HG03095 (cell line): ENCODE results near the gene F8.

ENCODE experiments used
- ATAC-seq: cut with Tn5 transposase; IDR thresholded peaks from one replicate; pipeline ENCODE4 v1.9.1; 2021; ENCODE audit warnings: moderate library complexity; ENCODE audit not compliant: unreplicated experiment

Gene F8

DNA sequence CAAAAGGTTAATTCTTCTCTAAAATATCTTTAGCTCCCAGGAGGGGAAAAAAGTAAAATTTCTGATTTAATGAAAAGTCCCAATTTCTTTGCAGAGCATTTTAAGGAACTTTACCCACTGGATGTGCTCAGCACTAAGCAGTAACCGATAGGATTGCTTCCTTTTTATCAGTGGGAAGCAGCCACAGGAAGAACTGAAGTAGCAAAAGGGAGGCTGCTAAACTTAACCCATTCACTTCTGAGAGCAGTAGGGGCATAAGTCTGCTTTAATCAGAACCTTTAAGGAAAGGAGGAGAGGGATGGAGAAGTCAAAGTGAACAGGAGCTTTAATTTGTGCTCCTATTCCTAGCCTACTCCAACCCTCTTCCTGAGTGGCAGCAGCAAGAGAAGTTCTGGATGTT is at the start of gene F8:
Gene F8 (minus strand): TSS at position 139 of the 400 bp plus-strand sequence. CDS start 171 bp downstream, outside the sequence.
- no peak for ATAC-seq

GRCh38 chrX:155071694-155072280 is 49.3 kb upstream of the F8 start:
- ATAC-seq: no peak

- ATAC-seq: peak; percentile 90
Measured at GRCh38 chrX:155070975-155071693, 48.6 kb upstream of the F8 start, which contains the start of the genes BRCC3, CMC4 and MTCP1. Gene BRCC3 (plus strand): TSS chrX:155071508. CDS start chrX:155071528, 20 bp downstream. Gene CMC4 (minus strand): TSS chrX:155071136. CDS start chrX:155064023, 7,113 bp downstream. Gene MTCP1 (minus strand): TSS chrX:155071136. CDS start chrX:155066010, 5,126 bp downstream.

DNA sequence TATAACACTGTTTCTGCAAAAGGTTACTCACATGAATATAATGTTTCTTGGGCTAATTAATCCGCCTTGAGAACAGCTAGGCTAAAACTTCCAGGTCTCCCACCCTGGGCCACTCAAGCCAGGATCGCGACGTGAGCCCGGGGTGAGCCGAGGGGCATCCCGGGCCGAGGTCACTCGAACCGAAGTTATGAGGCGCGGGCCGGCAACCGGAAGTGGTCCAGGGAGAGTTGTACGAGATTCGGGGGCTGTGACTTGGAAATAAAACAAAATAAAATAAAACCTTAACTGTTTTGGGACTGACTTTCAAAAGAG is 48.1 kb upstream of the F8 start:
- peak; percentile 12 for ATAC-seq

DNA sequence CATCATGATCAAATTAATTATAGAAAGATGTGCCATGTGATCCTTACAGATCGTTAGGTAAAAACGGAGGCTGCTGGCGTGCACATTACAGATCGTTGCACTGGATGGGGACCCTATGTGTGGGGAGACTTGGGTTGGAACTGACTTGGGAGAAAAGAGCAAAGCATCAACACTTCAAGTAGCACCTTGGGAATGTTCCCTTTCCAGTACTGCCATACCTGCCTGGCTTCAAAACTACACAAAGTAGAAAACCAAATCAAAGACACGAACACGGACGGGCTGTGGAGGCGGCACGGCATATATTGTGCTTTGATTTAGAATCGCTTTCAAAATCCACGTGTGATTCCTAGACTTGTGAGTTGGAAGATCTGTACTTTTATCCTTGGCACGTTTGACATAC is 47.5 kb upstream of the F8 start:
- ATAC-seq: no peak

DNA sequence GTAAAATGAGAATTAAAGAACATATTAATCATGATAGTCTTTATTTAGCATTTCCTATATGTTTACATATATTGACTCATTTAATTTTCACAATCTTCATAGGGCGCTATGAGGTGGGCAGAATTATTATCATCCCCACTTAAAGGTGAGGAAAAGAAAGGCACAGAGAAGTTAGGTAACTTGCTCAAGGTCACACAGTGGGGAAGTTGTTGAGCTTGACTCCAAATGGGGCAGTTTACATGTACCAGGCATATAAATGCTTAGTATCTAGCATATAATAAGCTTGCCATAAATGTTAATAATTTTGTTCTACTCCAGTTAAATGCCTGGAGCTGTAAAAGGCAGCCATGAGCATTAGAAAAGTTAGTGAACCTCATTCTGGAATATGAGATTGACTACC is 46.9 kb upstream of the F8 start:
- no peak for ATAC-seq

DNA sequence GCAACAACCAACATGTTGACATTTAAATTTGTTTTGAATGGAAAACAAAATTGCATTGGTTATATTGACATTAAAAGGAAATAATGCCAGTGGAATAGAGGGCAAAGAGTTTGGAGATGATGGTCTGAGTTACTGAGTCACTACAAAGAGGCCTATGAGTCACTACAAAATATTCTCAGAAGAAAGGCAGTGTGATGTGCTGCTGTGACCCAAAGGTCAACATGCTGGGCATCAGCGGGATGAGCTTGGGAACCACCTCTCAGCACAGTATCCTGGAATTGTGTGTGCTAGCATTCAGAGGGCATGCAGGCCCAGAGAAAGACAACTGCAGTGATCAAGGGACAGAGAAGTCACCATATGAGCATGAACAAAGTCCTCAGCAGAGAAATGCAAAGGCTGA is 45.6 kb upstream of the F8 start:
- ATAC-seq: no peak

GRCh38 chrX:155065035-155065734 is 42.7 kb upstream of the F8 start:
- no peak for ATAC-seq

GRCh38 chrX:155061760-155062159 is 39.2 kb upstream of the F8 start:
- ATAC-seq: no peak

DNA sequence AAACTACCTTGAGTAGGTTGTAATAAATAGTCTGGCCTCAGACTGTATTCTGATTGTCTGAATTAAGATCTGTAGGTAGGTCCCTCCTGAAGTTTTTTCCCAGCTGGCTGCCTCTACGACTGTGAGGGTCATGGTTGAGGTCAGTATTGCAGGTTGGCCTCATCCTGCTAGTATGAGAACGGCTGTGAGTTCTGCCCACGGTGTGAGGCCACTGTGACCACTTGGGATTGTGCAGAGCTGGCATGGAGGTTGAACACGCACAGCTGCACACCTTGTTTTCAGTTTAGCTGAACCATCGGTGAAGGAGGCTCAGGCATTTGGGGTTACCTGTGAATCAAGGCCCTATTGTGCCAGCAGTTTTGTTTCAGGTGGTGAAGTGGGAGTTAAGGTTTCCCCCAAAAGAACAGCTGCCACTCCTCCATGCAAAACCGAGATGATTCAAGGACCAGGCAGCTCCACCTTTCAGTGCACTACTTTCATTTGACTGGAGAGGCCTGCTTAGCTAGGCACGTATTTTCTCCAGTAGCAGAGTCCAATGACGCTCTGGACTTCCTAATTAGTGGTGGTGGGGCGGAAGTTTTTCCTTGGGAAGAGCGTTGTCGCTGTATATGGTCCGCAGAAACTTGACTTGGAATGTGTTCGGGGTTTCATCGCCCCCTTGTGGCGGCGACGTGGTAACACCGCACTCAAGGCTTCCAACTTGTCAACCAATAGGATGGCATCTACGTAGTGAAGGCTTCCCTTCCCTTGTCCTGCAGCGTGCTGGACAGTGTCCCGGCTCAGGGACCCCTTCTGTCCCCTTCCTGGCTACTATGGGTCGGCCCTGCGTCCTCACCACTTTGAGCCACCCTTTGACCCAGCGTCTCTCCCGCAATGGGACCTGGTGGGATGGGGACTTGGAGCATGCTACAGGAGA is 34.6 kb upstream of the F8 start:
- peak; percentile 86 for ATAC-seq

GRCh38 chrX:155056471-155056870 is 33.9 kb upstream of the F8 start:
- ATAC-seq: no peak

GRCh38 chrX:155055494-155055893 is 33.0 kb upstream of the F8 start:
- no peak for ATAC-seq

DNA sequence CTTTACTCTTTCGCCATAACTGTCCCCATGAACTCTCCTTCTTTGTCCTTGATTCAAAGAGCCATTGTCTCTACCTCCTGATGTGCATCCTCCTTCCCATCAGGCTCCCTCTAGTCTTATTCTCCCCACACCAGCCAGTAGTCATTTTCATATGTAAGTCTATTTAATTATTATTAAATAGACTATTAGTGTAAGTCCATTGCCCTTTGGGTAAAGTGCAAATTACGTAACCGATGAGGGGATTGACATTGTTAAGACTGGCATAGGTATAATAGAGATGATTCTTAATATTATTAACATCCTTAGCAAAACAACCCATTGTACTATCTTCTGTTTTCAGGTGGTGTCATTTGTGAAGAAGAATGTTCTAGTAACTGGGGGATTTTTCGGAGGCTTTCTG is 31.7 kb upstream of the F8 start:
- no peak for ATAC-seq

GRCh38 chrX:155053656-155054055 is 31.1 kb upstream of the F8 start:
- no peak for ATAC-seq

- no peak for ATAC-seq
Measured at GRCh38 chrX:155052738-155053498, 30.4 kb upstream of the F8 start.

DNA sequence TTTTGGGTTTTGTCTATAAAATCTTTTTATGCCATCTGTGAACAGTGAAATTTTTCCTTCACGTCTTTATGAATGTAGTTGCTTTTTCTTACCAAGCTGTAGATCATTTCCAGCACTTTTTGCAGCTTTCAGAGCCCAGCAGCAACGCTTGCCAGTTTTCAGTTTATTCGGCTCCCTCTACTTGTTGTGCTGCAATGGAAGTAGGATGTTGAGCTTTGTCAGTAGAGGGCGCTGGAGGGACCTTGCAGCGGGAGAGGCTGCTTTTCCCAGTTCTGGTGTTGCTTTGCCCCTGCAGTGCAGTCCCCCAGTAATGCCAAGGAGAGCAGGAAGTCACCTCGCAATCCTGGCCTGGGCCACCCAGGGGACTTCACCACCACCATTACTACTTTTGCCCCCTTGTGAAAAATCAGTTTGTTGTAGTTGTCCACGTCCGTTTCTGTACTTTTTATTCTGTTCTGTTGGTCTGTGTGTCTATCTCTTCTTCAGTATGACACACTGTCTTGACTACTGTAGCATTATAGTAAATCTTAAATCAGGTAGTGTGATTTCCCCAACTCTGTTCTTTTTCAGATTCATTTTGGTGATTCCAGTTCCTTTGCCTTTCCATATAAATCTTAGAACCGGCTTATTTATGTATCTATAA is 26.6 kb upstream of the F8 start:
- no peak for ATAC-seq

GRCh38 chrX:155046811-155047528 is 24.4 kb upstream of the F8 start:
- ATAC-seq: no peak

DNA sequence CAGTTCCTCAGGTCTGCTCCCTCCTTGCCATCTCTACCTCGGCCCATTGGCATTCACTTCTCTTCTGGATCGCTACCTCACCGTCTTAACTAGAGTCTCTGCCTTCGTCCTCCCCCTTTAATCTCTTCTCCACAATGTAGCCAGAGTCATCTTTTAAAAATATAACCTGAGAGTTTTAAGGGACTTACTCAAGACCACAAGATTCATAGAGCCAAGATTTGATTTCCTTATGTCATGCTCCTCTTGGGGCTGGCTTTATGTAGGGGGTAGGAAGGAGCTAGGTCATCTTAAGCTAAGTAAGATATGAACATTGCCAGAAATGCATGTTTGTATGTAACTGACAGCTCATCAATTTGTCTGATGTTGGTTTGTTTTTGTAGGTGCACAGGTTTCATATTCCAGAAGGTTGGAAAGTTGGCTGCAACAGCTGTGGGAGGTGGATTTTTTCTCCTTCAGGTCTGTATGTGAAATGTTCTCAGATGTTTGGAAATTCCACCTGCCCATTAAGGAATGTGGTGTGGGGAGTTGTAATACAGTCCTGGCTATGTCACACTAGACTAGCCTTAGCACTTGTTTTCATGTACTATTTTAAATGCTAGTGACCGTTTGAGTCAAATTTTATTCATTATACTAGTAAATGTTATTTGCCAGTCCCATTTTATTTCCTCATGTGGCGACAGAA is 23.7 kb upstream of the F8 start:
- no peak for ATAC-seq

- no peak for ATAC-seq
Measured at GRCh38 chrX:155035688-155036087, 13.2 kb upstream of the F8 start.
